H7 (cell line): ENCODE measurements around the gene TROAP. TPM values are rescaled to one million over a fixed set of nuclear protein-coding genes. Genes with fewer than 3 reads are reported as not detected.

ENCODE experiments used
- DNase-seq: peaks from one replicate; pipeline ENCODE4 v3.0.0; 2012
- H3K27me3 ChIP-seq: 2 replicates; pipeline ENCODE4 v1.6.0; 2011; ENCODE audit warnings: mild to moderate bottlenecking, low read length; ENCODE audit not compliant: control insufficient read depth, insufficient read depth
- H3K36me3 ChIP-seq: replicated peaks from 2 replicates; pipeline ENCODE4 v1.5.1; 2011; ENCODE audit warnings: low read length; ENCODE audit not compliant: control insufficient read depth, insufficient read depth
- H3K4me3 ChIP-seq: 2 replicates; pipeline ENCODE4 v1.5.1; 2011; ENCODE audit warnings: low read depth, mild to moderate bottlenecking, control low read depth, low read length, moderate library complexity; ENCODE audit not compliant: insufficient read depth
- total RNA-seq: library from RNA; depleted of rRNA; stranded (reverse); fragments of >200 nt; shearing (Covaris generic); gene quantifications from 2 replicates; pipeline ENCODE4 v1.2.3, GENCODE V29; 2014

Gene TROAP
- total RNA-seq, 1 experiment from 2014 or later = 46.1 TPM

GRCh38 chr12:49340971-49341776, 18.1 kb downstream of the TROAP start:
- peaks cover 97% of the 10 kb centered on the region for H3K27me3 ChIP-seq
- peak; percentile 64 for DNase-seq
- H3K4me3 ChIP-seq = peak overlapping the region; percentile 60; the same call in 1 of the 2 replicates
- H3K36me3 ChIP-seq = no peaks in the 10 kb centered on the region

DNA sequence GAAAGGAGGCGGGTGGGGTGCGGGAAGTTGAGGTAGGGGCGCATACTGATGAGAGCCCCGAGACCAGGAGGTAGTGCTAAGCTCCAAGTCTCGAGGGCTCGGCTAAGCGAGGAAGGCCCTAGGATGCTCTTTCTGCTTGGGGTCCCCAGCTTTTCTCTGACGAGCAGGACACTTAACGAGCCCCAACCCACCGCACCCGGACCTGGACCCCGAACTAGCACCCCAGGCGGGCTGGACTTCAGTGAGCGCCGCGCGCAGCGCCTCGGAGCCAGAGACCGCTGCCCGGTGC, 18.7 kb downstream of the TROAP start:
- Histone ChIP-seq H3K27me3 (peaks cover 97% of the 10 kb centered on the region), H3K36me3 (no peaks in the 10 kb centered on the region), H3K4me3 (peak overlapping the region; percentile 60)
- DNase-seq = no peak

- no peaks in the 10 kb centered on the region for H3K36me3 ChIP-seq
- peak overlapping the region; percentile 60 for H3K4me3 ChIP-seq
- peaks cover 98% of the 10 kb centered on the region for H3K27me3 ChIP-seq
- peak; percentile 96 for DNase-seq
Measured at GRCh38 chr12:49342066-49342913, 19.2 kb downstream of the TROAP start.

DNA sequence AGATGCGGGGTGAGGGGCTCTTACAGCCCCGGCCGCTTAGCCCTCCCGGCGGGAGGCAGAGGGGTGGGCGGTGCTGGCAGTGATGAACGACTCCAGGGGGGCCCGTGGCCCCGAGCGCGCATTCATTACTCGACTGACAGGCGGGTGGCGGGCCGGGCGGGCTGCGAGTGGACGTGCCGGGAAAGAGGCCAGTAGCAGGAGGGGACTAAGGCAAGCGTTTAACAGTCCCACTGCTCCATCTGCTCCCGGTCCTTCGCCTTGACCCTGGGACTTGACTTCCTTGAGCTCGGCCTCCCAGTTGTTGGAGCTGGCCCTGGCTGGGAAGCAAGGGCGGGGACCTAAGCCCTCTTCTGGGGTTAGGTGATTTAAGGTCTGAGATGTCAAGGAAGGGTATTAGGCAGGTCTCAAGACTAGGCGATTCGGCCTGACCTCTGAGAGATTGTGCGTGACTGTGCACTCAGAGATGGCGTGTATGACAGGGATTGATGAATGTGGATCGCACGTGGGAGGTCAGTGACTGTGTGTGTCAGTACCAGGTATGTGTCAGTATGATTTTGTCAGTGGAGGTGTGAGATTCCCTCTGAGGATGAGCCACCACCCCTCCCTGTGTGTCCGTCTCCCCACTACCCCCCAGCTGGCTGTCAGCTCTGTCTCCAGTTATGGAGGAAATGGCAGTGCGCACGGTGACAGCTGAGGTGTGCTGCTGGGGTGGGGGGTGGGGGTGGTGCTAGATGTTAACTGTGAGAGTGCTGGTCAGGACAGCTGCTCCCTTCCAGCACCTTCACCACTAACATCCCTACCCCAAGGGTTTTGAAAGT, 20.1 kb downstream of the TROAP start:
- H3K27me3 ChIP-seq = peaks cover 97% of the 10 kb centered on the region

GRCh38 chr12:49344486-49345050, 21.5 kb downstream of the TROAP start:
- Histone ChIP-seq H3K4me3 (no peak overlapping the region; the same call in 1 of the 2 replicates), H3K27me3 (peaks cover 97% of the 10 kb centered on the region), H3K36me3 (no peaks in the 10 kb centered on the region)
- peak; percentile 60 for DNase-seq

More for the DNA sequence above, 20.1 kb downstream of the TROAP start:
- Histone ChIP-seq H3K36me3 (no peaks in the 10 kb centered on the region), H3K4me3 (peak overlapping the region; percentile 60)
- peak; percentile 60 for DNase-seq

DNA sequence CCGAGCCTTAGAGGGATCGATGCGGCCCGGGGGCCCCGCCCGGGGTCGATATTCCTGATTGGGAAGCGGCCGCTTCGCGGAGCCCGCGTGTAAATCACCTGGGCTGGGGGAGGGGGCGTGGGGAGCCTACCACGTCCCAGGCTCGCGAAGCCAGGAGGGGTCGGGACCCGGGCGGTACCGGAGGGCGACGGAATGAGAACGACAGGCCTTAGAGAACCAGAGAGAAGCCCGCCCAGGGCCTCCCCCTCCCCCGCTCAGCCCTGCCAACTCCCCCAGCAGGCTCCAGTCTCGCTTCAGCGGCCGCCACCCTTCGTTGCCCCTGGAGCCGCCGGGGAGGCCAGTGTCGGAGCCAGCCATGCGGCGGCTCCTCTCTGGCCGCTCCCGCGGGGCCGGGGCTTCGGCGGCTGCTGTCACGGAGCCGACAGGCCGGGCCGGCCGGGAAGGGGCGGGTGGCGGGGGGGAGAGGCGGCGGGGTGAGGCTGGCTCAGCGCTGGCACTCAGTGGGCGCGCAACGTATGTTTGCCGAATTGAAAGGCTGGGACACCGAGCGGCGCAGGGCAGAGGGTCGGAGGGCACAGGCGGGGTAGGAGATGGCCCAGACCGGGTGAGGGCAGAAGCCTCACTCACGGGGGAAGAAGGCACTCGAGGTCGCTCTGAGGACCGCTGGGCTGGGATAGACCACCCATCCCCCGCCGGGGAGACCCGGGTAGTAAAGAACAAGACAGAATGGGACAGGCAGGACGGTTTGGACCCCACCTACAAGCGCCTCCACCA, 22.2 kb downstream of the TROAP start:
- peak overlapping the region; percentile 40 for H3K4me3 ChIP-seq
- peak; percentile 87 for DNase-seq
- H3K36me3 ChIP-seq = no peaks in the 10 kb centered on the region
- H3K27me3 ChIP-seq = peaks cover 93% of the 10 kb centered on the region

- no peaks in the 10 kb centered on the region for H3K36me3 ChIP-seq
- peaks cover 85% of the 10 kb centered on the region for H3K27me3 ChIP-seq
- DNase-seq = peak; percentile 90
- peak overlapping the region; percentile 40 for H3K4me3 ChIP-seq
Measured at GRCh38 chr12:49345825-49346658, 23.0 kb downstream of the TROAP start.

GRCh38 chr12:49346659-49347310, 23.7 kb downstream of the TROAP start, which contains the start of gene DNAJC22:
DNAJC22 (plus strand) TSS chr12:49346888; CDS start chr12:49348873, 1,985 bp downstream.
- H3K36me3 ChIP-seq = no peaks in the 10 kb centered on the region
- peak; percentile 85 for DNase-seq
- H3K27me3 ChIP-seq = peaks cover 78% of the 10 kb centered on the region
- peak within 1 kb of the TSS; percentile 40 for H3K4me3 ChIP-seq

- Histone ChIP-seq H3K36me3 (no peaks in the 10 kb centered on the region), H3K27me3 (peaks cover 72% of the 10 kb centered on the region), H3K4me3 (peak overlapping the region; percentile 40)
- peak; percentile 99 for DNase-seq
Measured at GRCh38 chr12:49347311-49348193, 24.5 kb downstream of the TROAP start.

GRCh38 chr12:49348781-49349180, 25.7 kb downstream of the TROAP start:
- H3K27me3 ChIP-seq = peaks cover 60% of the 10 kb centered on the region
- DNase-seq = no peak
- H3K36me3 ChIP-seq = no peaks in the 10 kb centered on the region
- H3K4me3 ChIP-seq = no peak overlapping the region

- H3K27me3 ChIP-seq = peaks cover 55% of the 10 kb centered on the region
- H3K36me3 ChIP-seq = no peaks in the 10 kb centered on the region
- DNase-seq = no peak
Measured at GRCh38 chr12:49349266-49349665, 26.2 kb downstream of the TROAP start.

GRCh38 chr12:49352351-49352750, 29.3 kb downstream of the TROAP start:
- Histone ChIP-seq H3K4me3 (no peak overlapping the region), H3K36me3 (no peaks in the 10 kb centered on the region), H3K27me3 (peaks cover 24% of the 10 kb centered on the region)
- no peak for DNase-seq

More at GRCh38 chr12:49349266-49349665, 26.2 kb downstream of the TROAP start:
- H3K4me3 ChIP-seq = no peak overlapping the region
